GM21825 (cell line): Measurements from ENCODE around the gene ZNF217.
"Not testable (repeated sequence)": the region's sequence is repeated elsewhere in the genome, so short reads cannot be mapped to it uniquely, and the experiment has no call there.

Experiments
- ATAC-seq: cut with Tn5 transposase; IDR thresholded peaks from one replicate; pipeline ENCODE4 v1.9.1; 2021; ENCODE audit warnings: mild to moderate bottlenecking, moderate library complexity; ENCODE audit not compliant: unreplicated experiment

Gene ZNF217

GRCh38 chr20:53584550-53584913 lies 9.1 kb downstream of the ZNF217 start:
- ATAC-seq, result not testable (repeated sequence)

DNA sequence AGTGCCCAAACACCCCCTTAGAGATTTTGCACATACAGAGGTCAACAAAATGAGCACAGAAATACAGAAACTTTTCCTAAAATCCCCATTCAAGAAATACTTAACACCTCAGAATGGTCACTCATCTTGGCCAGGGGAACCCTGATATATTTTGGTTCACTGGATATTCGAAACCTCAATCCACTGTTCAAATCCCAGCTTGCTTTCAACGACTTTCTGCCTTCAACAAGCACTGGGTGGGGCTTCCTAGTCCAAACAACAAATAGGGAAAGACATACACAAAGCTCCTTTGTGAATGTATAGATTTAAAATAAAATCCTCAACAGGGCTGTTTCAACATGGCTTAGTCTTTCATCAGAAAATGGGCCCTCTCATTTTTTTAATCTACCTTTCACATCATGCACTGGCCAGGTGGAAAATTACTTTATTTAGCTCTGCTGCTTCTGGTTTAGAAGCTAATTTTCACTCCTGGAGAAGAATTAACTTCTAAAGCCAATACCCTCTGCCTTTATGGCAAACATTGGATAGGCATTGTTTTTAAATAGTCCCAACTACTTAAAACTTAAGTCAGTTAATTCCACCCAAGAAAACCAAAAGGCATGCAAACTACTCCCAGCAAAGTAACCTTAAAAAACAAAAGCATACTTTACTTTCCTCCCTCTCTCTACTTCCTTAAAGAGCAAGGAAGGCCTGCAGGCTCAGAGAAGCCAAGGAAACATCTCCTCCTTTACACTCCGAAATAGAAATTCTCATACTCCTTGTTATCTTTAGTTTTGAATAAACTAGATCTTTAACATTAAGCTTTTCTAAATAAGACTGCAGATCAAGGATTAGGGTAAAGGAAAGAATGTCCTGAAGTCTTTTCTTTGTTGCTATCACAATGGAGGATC lies 9.7 kb downstream of the ZNF217 start:
- not testable (repeated sequence) for ATAC-seq

DNA sequence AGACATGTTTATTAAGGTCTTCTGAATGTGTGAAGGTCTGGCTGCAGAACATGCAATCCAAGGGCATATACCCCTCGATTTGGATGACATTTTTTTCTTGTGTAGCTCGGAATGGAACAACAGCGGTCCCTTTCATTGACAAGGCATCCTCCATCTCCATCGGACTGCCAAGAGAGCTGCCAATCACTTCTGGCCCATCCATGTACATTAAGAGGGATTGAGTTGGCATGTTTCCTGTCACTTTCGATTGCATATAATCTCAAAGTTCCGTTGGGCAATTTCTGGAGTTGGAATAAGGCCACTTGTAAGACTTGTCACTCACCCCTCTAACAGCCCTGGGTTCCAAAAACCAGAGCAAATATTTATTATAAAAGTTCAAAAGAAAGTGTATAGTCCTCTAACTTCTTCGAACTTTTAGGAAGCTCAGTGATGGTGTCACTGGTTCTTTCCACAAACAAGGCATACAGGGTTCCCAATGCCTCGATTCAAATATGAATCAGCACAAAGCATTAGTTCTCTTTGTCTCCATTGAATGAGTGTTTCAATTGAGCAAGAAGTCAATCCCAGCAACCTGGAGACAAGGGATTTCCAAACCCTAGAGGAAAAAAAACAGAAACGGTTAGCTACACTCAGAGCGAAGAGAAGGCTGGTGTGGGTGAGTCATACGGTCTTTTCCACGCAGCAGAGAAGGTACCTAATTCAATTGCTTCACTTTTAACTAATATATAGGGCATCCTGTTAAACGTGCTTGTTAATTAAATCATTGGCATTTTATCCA lies 10.9 kb downstream of the ZNF217 start:
- ATAC-seq, result no peak

GRCh38 chr20:53582251-53582570 lies 11.4 kb downstream of the ZNF217 start:
- ATAC-seq, result no peak

- ATAC-seq, result no peak
Observed at GRCh38 chr20:53581444-53582250, 12.0 kb downstream of the ZNF217 start.

GRCh38 chr20:53580376-53581111 lies 13.1 kb downstream of the ZNF217 start:
- ATAC-seq, result no peak

GRCh38 chr20:53579581-53580375 lies 13.9 kb downstream of the ZNF217 start:
- ATAC-seq, result no peak

- ATAC-seq, result no peak
Observed at GRCh38 chr20:53579266-53579580, 14.4 kb downstream of the ZNF217 start.

- ATAC-seq, result no peak
Observed at GRCh38 chr20:53578492-53579222, 15.0 kb downstream of the ZNF217 start.

GRCh38 chr20:53576586-53577318 lies 16.9 kb downstream of the ZNF217 start:
- no peak for ATAC-seq

DNA sequence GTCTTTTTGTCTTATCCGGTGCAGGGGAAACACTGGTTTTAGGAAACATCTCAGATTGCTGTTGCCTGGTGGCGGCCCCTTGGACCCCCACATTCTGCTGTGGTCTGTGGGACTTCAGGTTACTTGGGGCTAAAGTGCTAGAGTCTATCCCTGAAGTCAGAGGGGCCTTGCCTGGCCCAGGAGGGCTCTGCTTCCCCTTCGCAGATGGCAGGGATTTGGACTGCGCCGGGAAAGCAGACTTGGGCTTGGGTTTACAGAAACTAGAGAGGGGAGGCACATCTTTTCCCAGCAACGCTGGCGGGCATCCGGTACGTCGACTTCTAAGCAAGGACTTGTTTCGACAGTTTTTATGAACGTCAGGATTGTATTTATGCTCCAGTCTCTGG lies 17.5 kb downstream of the ZNF217 start:
- ATAC-seq, result no peak

GRCh38 chr20:53575481-53576194 lies 18.0 kb downstream of the ZNF217 start:
- no peak for ATAC-seq

- ATAC-seq, result no peak
Observed at GRCh38 chr20:53574819-53575218, 18.8 kb downstream of the ZNF217 start.

DNA sequence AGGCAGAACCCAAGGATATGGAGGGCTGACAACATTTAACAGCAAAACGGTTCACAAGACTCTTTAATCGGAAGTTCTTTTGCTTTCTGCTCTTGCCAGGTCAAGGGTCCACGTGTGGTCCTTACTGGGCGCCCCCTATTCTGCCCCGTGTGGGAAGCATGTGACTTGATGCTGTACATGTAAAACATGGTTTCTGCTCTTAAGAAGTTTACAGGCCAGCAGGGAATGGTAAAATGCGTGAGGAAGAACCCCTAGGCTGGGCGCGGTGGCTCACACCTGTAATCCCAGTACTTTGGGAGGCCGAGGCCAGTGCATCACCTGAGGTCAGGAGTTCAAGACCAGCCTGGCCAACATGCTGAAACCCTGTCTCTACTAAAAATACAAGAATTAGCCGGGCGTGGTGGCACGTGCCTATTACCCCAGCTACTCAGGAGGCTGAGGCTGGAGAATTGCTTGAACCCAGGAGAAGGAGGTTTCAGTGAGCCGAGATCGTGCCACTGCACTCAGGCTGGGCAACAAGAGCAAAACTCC lies 19.3 kb downstream of the ZNF217 start:
- no peak for ATAC-seq

- ATAC-seq, result no peak
Observed at GRCh38 chr20:53571555-53572286, 21.9 kb downstream of the ZNF217 start.

GRCh38 chr20:53570446-53571276 lies 23.0 kb downstream of the ZNF217 start:
- no peak for ATAC-seq
